IPS DF 6.9 (cell line): Measurements from ENCODE around the gene RGS6.

Experiments
- DNase-seq: peaks from one replicate; pipeline ENCODE4 v3.0.0-alpha.2; 2013; ENCODE audit warnings: low read depth, low spot score
- H3K27ac ChIP-seq: one replicate; pipeline ENCODE4 v1.5.1; 2013; ENCODE audit warnings: low read length, control low read depth
- H3K27me3 ChIP-seq: 2 replicates; pipeline ENCODE4 v1.6.1; 2013; ENCODE audit warnings: mild to moderate bottlenecking, low read length; ENCODE audit not compliant: control insufficient read depth, insufficient read depth
- H3K36me3 ChIP-seq: 2 replicates; pipeline ENCODE4 v1.6.1; 2013; ENCODE audit warnings: low read length; ENCODE audit not compliant: control insufficient read depth, insufficient read depth
- H3K4me1 ChIP-seq: 2 replicates; pipeline ENCODE4 v1.6.1; 2013; ENCODE audit warnings: low read length; ENCODE audit not compliant: control insufficient read depth, insufficient read depth
- H3K4me3 ChIP-seq: 2 replicates; pipeline ENCODE4 v1.5.1; 2013; ENCODE audit warnings: mild to moderate bottlenecking, low read length
- H3K9me3 ChIP-seq: 2 replicates; pipeline ENCODE4 v1.6.1; 2013; ENCODE audit warnings: low read length, inconsistent platforms; ENCODE audit not compliant: control insufficient read depth, insufficient read depth
- WGBS: extraction: QIAGEN DNeasy Blood & Tissue Kit; methylation state at CpG from one replicate; pipeline ENCODE4 v1.1.7; 2013; ENCODE audit warnings: mixed read lengths, missing lambda C conversion rate; ENCODE audit not compliant: insufficient read length, insufficient coverage; 5-methylcytosine and 5-hydroxymethylcytosine counted together

Gene RGS6

DNA sequence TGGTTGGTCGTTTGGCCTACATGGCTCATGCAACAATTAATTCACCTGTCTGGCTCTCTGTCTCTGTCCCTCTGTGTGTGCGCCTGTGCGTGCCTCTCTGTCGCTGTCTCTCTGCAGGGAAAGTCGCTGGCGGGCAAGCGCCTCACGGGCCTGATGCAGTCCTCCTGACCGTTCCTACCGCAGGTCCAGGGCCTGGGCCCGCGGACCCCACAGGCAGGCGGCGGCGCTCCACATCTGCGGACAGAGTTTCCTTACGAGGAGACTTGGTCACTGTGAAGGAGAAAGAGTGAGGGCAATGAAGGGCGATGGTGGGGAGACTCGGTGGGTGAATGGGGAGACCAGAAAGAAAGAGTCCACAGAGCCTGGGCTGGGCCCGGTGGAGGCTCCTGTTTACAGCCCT lies 630.1 kb downstream of the RGS6 start:
- H3K27me3 ChIP-seq = no peaks in the 10 kb centered on the region
- H3K36me3 ChIP-seq = no peaks in the 10 kb centered on the region
- no peak overlapping the region for H3K27ac ChIP-seq
- H3K4me3 ChIP-seq = no peak overlapping the region
- no CpG with 5 or more reads among the region's 20 CpGs for WGBS
- no peaks in the 10 kb centered on the region for H3K9me3 ChIP-seq
- no peak for DNase-seq
- peaks cover 5% of the 10 kb centered on the region for H3K4me1 ChIP-seq

- DNase-seq = no peak
- no peak overlapping the region for H3K27ac ChIP-seq
- H3K4me1 ChIP-seq = peaks cover 4% of the 10 kb centered on the region
- H3K9me3 ChIP-seq = no peaks in the 10 kb centered on the region
- H3K36me3 ChIP-seq = no peaks in the 10 kb centered on the region
- no peak overlapping the region for H3K4me3 ChIP-seq
- H3K27me3 ChIP-seq = no peaks in the 10 kb centered on the region
- WGBS = no CpG with 5 or more reads among the region's 7 CpGs
Measured at GRCh38 chr14:72563676-72564075, 631.4 kb downstream of the RGS6 start.

- Histone ChIP-seq H3K9me3 (no peaks in the 10 kb centered on the region), H3K4me1 (no peaks in the 10 kb centered on the region; the same call in 1 of the 2 replicates), H3K27ac (no peak overlapping the region), H3K4me3 (no peak overlapping the region), H3K36me3 (no peaks in the 10 kb centered on the region), H3K27me3 (no peaks in the 10 kb centered on the region)
- WGBS = no CpG with 5 or more reads among the region's 5 CpGs
- DNase-seq = no peak
Measured at GRCh38 chr14:72565149-72565559, 632.9 kb downstream of the RGS6 start.

DNA sequence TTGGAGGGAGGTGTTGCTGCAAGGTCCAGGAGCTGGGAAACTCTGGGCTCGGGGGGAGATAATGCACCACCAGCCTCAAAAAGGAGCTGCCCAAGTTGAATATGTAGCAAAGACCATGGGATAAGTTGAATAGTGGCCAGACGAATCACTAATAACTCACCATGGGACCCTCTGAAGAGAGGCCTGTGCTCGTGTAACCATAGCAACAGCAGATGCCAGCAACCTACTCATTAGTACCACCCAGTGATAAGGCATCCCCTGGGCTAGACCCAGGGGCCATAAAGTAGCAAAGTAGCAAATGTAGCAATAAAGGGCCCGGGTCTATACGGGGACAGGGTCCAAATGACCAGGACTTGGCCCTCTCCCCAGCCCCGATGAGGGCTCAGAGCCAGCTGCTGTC lies 633.7 kb downstream of the RGS6 start:
- no peaks in the 10 kb centered on the region for H3K9me3 ChIP-seq
- no peaks in the 10 kb centered on the region; the same call in 1 of the 2 replicates for H3K4me1 ChIP-seq
- no peak overlapping the region for H3K27ac ChIP-seq
- no CpG with 5 or more reads among the region's 6 CpGs for WGBS
- no peaks in the 10 kb centered on the region for H3K36me3 ChIP-seq
- H3K4me3 ChIP-seq = no peak overlapping the region
- DNase-seq = no peak
- H3K27me3 ChIP-seq = no peaks in the 10 kb centered on the region

GRCh38 chr14:72567226-72567625 lies 635.0 kb downstream of the RGS6 start:
- H3K27ac ChIP-seq = no peak overlapping the region
- H3K27me3 ChIP-seq = no peaks in the 10 kb centered on the region
- no peaks in the 10 kb centered on the region; the same call in 1 of the 2 replicates for H3K4me1 ChIP-seq
- no peak overlapping the region for H3K4me3 ChIP-seq
- no peaks in the 10 kb centered on the region for H3K36me3 ChIP-seq
- DNase-seq = no peak
- no CpG with 5 or more reads among the region's 6 CpGs for WGBS
- H3K9me3 ChIP-seq = no peaks in the 10 kb centered on the region

- no peaks in the 10 kb centered on the region; the same call in 1 of the 2 replicates for H3K4me1 ChIP-seq
- H3K27ac ChIP-seq = no peak overlapping the region
- no CpG with 5 or more reads among the region's 19 CpGs for WGBS
- H3K36me3 ChIP-seq = no peaks in the 10 kb centered on the region
- H3K27me3 ChIP-seq = no peaks in the 10 kb centered on the region
- no peak overlapping the region for H3K4me3 ChIP-seq
- DNase-seq = no peak
- H3K9me3 ChIP-seq = no peaks in the 10 kb centered on the region
Measured at GRCh38 chr14:72568296-72568992, 636.2 kb downstream of the RGS6 start.

- no peaks in the 10 kb centered on the region for H3K27me3 ChIP-seq
- no CpG with 5 or more reads among the region's 9 CpGs for whole genome bisulfite sequencing
- DNase-seq = no peak
- no peaks in the 10 kb centered on the region for H3K4me1 ChIP-seq
- no peak overlapping the region for H3K4me3 ChIP-seq
- no peaks in the 10 kb centered on the region for H3K36me3 ChIP-seq
- no peaks in the 10 kb centered on the region for H3K9me3 ChIP-seq
- no peak overlapping the region for H3K27ac ChIP-seq
Measured at GRCh38 chr14:72573725-72574417, 641.6 kb downstream of the RGS6 start.

DNA sequence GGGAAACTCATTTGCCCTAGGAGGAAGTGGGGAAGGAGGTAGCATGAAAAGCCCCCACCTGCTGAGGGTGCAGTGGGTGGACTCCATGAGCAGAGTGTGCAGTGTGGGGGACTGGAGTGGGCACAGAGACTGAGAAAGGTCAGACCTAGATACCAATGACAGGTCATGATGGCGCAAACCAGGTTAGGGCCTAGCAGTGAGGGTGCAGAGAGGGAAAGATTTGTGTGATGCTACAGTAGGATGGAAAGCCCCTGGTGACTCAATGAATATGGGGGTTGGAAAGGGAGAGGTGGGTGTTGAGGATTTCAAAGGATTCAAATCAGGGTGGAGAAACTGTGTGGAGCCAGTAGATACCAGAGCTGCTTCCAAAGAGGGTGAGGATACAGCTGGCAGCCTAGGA lies 642.5 kb downstream of the RGS6 start:
- Histone ChIP-seq H3K9me3 (no peaks in the 10 kb centered on the region), H3K4me1 (no peaks in the 10 kb centered on the region), H3K4me3 (no peak overlapping the region), H3K36me3 (no peaks in the 10 kb centered on the region), H3K27me3 (no peaks in the 10 kb centered on the region), H3K27ac (no peak overlapping the region)
- no peak for DNase-seq
- no CpG with 5 or more reads among the region's 1 CpG for WGBS

DNA sequence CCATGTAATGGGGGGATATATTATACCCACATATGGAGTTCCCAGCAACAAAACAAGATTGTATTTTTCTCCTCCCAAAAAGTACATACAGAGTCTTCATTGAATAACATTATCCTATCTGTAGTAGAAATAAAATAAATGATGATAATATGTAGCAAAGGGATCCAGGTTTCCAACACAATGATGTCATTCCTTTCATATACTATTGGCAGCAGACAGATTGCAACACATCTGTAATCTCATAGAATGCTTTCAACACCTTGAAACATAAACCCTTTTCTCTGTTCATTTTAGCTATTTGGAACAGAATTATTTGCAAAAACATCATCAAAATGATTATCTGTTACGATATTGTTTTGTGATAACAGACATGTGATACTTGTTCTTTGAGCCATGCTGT lies 644.0 kb downstream of the RGS6 start:
- no peaks in the 10 kb centered on the region for H3K36me3 ChIP-seq
- no peak for DNase-seq
- no peaks in the 10 kb centered on the region for H3K9me3 ChIP-seq
- WGBS = no CpG with 5 or more reads among the region's 1 CpG
- H3K27ac ChIP-seq = no peak overlapping the region
- H3K4me1 ChIP-seq = no peaks in the 10 kb centered on the region
- H3K27me3 ChIP-seq = no peaks in the 10 kb centered on the region
- no peak overlapping the region for H3K4me3 ChIP-seq

- no CpG with 5 or more reads among the region's 5 CpGs for WGBS
- H3K27me3 ChIP-seq = no peaks in the 10 kb centered on the region
- H3K4me1 ChIP-seq = no peaks in the 10 kb centered on the region
- no peak overlapping the region for H3K4me3 ChIP-seq
- DNase-seq = no peak
- no peak overlapping the region for H3K27ac ChIP-seq
- no peaks in the 10 kb centered on the region for H3K9me3 ChIP-seq
- H3K36me3 ChIP-seq = no peaks in the 10 kb centered on the region
Measured at GRCh38 chr14:72577521-72577920, 645.3 kb downstream of the RGS6 start.

- no CpG with 5 or more reads among the region's 5 CpGs for WGBS
- H3K36me3 ChIP-seq = no peaks in the 10 kb centered on the region
Measured at GRCh38 chr14:72578514-72578913, 646.3 kb downstream of the RGS6 start.

More at GRCh38 chr14:72578514-72578913, 646.3 kb downstream of the RGS6 start:
- Histone ChIP-seq H3K27me3 (no peaks in the 10 kb centered on the region), H3K9me3 (no peaks in the 10 kb centered on the region), H3K27ac (no peak overlapping the region), H3K4me1 (no peaks in the 10 kb centered on the region), H3K4me3 (no peak overlapping the region)
- no peak for DNase-seq
